Choroid plexus epithelial cell (primary cell): ENCODE results near the gene FMNL2.

Experiments
- DNase-seq: peaks from one replicate; pipeline ENCODE4 v3.0.0-alpha.2; 2010; ENCODE audit warnings: low read depth
- H3K4me3 ChIP-seq: 2 replicates; pipeline ENCODE4 v1.5.1; 2011; ENCODE audit warnings: low read depth, mild to moderate bottlenecking, control low read depth, low read length, moderate library complexity
- TF ChIP-seq, protein P1 (sequence below): conservative IDR thresholded peaks from 2 replicates; pipeline ENCODE4 v1.5.1; 2011; ENCODE audit warnings: low read depth, mild to moderate bottlenecking, control low read depth, inconsistent platforms, low read length, moderate library complexity

FMNL2 gene

DNA sequence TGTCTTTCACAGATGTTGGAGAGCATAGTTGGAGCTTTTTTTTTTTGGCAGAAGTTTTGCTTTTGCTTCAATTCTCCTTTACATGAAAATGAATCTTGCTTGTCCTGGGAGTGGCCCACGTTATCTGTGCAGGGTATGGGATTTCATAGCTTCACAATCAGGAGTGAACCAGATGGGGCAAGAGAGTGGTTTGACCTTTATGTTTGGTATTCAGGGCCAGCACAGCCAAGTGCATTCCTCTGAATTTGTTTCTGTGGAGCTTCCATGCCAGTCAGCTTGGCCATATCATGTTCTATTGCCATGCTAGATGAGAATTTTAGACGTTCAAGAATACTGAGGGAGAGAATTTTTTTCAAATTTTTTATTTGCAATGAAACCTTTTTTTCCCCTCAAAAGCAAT is 265.7 kb downstream of the FMNL2 start:
- TF ChIP-seq, protein P1, sequence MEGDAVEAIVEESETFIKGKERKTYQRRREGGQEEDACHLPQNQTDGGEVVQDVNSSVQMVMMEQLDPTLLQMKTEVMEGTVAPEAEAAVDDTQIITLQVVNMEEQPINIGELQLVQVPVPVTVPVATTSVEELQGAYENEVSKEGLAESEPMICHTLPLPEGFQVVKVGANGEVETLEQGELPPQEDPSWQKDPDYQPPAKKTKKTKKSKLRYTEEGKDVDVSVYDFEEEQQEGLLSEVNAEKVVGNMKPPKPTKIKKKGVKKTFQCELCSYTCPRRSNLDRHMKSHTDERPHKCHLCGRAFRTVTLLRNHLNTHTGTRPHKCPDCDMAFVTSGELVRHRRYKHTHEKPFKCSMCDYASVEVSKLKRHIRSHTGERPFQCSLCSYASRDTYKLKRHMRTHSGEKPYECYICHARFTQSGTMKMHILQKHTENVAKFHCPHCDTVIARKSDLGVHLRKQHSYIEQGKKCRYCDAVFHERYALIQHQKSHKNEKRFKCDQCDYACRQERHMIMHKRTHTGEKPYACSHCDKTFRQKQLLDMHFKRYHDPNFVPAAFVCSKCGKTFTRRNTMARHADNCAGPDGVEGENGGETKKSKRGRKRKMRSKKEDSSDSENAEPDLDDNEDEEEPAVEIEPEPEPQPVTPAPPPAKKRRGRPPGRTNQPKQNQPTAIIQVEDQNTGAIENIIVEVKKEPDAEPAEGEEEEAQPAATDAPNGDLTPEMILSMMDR = no peak
- peak; percentile 79 for DNase-seq
- H3K4me3 ChIP-seq = no peak overlapping the region

DNA sequence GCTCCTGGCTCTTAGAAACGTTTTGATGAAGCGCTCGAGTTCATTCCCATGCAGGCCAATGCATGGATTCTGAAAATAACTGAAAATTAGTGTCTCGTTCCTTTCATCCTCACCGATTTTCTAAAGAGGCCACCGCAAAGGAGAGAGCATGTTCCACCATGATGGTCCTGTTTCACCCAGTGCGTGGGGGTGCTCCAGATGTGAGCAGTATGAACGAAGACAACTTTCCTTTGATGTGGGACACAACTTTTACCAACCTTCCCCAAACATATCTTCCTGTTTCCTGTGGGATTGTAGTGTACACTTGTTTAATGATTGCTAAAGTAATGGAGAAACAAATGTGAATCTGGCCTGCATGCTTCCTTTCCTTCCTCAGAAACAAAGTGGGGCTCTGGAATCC is 267.8 kb downstream of the FMNL2 start:
- no peak overlapping the region for H3K4me3 ChIP-seq
- TF ChIP-seq, protein P1 = no peak
- DNase-seq = no peak

DNA sequence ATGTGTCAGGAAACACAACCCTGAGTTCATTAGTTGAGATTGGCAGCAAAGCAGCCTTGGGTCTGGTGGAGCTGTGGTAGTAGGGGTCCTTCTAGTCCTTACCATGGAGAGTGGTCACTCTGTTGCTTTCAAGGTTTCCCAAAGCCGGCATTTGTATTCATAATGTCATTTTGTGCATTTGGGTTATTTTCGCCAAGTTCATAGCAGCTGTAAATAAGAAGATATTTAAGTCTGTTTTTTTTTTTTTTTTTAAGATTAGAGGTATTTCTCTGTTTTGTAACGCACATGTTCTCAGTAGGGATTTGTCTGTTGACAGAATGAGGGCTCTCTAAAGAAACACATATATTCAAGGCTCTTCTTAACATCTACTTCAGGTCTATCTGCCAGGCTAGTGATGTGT is 268.2 kb downstream of the FMNL2 start:
- TF ChIP-seq, protein P1 = no peak
- no peak for DNase-seq
- no peak overlapping the region for H3K4me3 ChIP-seq

DNA sequence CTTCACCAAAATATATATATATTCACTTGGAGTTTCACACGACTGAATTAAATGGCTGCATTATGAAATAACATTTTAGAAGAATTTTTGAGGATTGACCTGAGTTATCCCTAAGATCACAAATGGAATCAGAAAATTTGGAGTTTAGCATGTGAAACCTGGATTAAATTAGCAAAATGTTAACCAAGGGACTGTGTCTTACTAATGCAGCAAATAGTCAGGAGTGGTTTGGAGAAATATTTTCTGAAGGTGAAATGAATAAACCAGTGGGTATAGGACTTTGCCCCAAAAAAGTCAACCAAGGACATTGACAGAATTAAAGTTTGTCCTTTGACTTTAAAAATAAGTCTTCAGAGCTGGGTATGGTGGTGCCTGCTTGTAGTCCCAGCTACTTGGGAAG is 271.1 kb downstream of the FMNL2 start:
- no peak overlapping the region for H3K4me3 ChIP-seq
- TF ChIP-seq, protein P1 = no peak
- no peak for DNase-seq

DNA sequence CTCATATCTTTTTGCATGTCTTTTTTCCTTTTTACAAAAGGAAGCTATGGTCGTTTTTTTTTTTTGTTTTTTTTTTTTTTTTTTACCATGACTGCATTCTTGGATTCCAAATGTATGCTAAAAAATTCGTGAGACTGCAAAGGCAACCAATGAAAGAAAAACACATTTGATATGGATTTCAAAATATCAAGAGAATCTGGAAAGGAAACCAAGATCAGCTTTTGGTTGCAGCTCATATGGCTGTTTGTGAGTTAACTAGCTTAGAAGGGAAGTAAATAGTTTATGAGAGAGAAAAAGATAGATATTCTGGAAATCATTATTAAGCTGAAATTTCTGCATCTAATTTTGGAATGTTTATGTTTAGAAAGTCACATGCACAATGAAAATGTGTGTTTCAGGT is 272.0 kb downstream of the FMNL2 start:
- TF ChIP-seq, protein P1 = no peak
- H3K4me3 ChIP-seq = no peak overlapping the region
- no peak for DNase-seq

DNA sequence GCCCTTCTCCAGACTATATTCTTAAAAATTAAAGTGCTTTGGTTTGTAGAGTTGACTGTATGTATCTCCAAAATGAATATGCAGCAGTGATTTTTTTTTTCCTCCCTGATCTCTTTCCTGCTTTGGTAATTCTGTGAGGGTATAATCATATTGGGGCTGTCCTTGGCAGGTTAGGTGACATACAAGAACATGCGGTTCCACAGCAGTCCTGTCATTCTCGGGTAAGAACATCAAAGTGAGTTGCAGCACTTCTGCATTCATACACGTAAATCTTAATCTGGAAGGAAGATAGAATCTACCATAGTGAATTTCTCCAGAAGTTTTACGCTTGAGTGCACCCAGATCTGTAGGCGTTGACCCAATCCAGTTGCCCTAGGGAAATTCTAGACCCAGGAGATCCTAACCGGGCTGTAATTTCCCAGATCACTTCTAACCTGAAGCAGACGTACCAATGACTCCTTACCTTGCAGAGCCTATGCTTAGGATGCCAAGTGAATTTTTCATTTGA is 272.9 kb downstream of the FMNL2 start:
- DNase-seq = no peak
- TF ChIP-seq, protein P1 = no peak

DNA sequence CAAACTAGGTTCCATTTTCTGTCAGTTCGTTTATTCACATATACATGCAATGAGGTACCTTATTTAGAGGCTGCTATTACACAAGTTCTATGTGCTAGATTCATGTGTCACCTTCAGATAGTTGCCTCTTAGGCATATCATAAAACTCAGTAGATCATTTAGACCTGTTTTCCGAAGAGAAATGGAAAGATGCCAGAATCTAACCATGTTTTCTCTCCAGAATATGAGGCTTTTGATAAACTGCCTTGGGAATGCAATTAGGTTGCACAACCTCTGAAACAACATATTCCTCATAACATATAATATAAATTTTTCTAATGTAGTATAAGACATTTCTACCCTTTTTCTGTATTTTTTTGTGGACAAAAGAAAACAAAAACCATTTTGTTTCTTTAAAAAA is 274.2 kb downstream of the FMNL2 start:
- no peak for DNase-seq
- TF ChIP-seq, protein P1 = no peak
- no peak overlapping the region for H3K4me3 ChIP-seq

More for the DNA sequence above, 272.9 kb downstream of the FMNL2 start:
- no peak overlapping the region for H3K4me3 ChIP-seq
